HG03103 (cell line): ENCODE data around the gene PDLIM3.

ENCODE experiments used
- ATAC-seq: cut with Tn5 transposase; IDR thresholded peaks from one replicate; pipeline ENCODE4 v1.9.1; 2021; ENCODE audit warnings: low read depth; ENCODE audit not compliant: unreplicated experiment

The PDLIM3 gene

GRCh38 chr4:185473247-185473646, 62.1 kb downstream of the PDLIM3 start:
- ATAC-seq = no peak

- ATAC-seq = no peak
These were observed 63.2 kb downstream of the PDLIM3 start for GRCh38 chr4:185472103-185472542.

GRCh38 chr4:185471235-185472102, 63.8 kb downstream of the PDLIM3 start, which contains the start of gene CCDC110:
TSS of gene CCDC110 (minus strand) at chr4:185471733. CDS start at chr4:185471683, 50 bp downstream.
- peak; percentile 86 for ATAC-seq

- no peak for ATAC-seq
These were observed 64.7 kb downstream of the PDLIM3 start for GRCh38 chr4:185470501-185471195.

GRCh38 chr4:185469580-185470154, 65.6 kb downstream of the PDLIM3 start:
- no peak for ATAC-seq

- ATAC-seq = no peak
These were observed 66.3 kb downstream of the PDLIM3 start for GRCh38 chr4:185468999-185469398.

- ATAC-seq = no peak
These were observed 67.3 kb downstream of the PDLIM3 start for GRCh38 chr4:185467991-185468390.

GRCh38 chr4:185467101-185467500, 68.2 kb downstream of the PDLIM3 start:
- ATAC-seq = no peak

GRCh38 chr4:185465707-185466106, 69.6 kb downstream of the PDLIM3 start:
- ATAC-seq = no peak

- ATAC-seq = no peak
These were observed 70.4 kb downstream of the PDLIM3 start for GRCh38 chr4:185464887-185465286.

- ATAC-seq = no peak
These were observed 71.1 kb downstream of the PDLIM3 start for GRCh38 chr4:185464183-185464582.

GRCh38 chr4:185463541-185463940, 71.8 kb downstream of the PDLIM3 start:
- ATAC-seq = no peak

- no peak for ATAC-seq
These were observed 73.7 kb downstream of the PDLIM3 start for GRCh38 chr4:185461565-185461964.

- ATAC-seq = no peak
These were observed 78.2 kb downstream of the PDLIM3 start for GRCh38 chr4:185457136-185457535.

GRCh38 chr4:185456131-185456530, 79.2 kb downstream of the PDLIM3 start:
- no peak for ATAC-seq
